Inferior parietal cortex (tissue), 1 donor: ENCODE measurements around the gene ASB6.
"Not testable (repeated sequence)": the region's sequence is repeated elsewhere in the genome, so short reads cannot be mapped to it uniquely, and the experiment has no call there.

Experiments used
- DNase-seq: peaks from one replicate; pipeline ENCODE4 v3.0.0-alpha.2; 2016; ENCODE audit errors: extremely low spot score

The ASB6 gene

DNA sequence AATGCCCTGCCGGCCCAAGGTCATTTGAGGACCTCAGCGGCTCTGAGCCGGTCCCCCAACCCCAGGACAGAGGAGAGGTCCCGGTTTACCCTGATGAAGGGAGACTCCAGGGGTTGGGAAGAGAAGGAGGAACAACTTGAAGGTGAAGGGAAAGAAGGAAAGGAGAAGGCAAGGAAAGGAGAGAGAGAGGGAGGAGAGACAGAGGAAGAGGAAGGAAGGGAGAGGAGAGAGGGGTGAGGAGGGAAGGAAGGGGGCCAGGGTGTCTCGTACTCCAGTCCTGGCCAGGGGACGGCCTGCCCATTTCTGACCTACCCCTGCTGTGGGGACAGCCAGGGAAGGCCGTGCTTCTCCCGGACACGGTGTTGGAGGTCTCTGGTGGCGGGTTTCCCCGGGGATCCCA, 25.4 kb upstream of the ASB6 start:
- DNase-seq = no peak

DNA sequence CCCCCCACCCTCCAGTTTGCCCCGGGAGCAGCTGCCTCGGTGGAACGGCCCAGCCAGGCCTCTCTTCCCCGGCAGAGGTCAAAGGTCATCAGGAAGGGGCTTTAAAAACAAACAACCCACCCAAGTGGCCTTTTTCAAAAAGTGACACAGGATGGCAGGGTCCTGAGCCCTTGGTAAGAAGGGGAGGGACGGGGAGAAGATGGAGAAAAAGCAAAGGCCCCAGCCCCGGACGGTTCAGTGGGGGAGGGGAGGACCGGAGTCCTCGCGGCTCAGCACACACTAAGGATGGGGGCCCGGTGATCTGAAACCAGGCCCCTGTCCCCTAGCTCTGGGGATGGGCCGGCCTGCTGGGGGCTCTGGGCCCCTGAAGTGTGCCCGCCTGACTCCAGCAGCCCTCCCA, 24.6 kb upstream of the ASB6 start:
- DNase-seq = no peak

DNA sequence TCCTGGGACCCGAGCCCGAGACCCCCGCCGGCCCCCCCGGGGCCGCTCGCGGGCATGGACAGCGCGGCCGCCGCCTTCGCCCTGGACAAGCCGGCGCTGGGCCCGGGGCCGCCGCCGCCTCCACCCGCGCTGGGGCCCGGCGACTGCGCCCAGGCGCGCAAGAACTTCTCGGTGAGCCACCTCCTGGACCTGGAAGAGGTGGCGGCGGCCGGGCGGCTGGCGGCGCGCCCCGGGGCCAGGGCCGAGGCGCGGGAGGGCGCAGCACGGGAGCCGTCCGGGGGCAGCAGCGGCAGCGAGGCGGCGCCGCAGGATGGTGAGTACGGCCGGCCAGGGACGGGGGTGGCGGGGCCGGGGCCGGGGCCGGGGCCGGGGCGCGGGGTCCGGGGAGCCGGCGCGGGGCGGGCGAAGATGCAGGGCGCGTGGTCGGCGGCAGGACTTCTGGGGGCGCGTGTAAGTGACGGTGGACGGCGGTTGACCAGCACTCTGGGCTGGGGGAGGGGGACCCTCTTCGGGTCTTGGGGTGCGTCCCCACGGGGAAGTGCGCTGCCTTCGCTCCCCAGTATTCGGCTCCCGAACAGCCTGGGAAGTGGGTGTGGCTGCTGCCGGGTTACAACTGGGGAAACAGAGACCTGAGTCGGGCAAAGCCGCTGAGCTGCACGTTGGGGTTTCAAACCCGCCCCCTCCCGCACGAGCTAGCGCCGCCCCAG, 24.0 kb upstream of the ASB6 start:
- DNase-seq = no peak

DNA sequence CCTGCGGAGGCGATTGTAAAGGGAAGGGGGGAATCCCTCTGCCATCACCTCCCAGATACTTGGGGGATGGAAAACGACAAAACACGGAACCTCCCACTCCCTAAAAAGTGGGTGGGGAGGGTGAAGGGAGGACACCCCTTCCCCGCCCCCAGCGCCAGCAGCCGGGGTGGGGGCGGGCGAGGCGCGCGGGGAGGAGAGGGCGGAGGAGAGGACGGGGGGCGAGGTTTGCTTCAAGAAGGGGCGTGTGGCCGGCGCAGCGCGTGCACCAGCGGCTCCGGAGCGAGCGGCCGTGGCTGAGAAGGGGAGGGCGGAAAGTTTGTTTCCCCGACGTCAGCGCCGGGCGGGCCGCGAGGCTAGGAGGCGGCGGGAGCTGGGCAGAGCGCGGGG, 23.4 kb upstream of the ASB6 start, which contains the start of gene PRRX2:
PRRX2 (plus strand) TSS at position 259 of the 387 bp plus-strand sequence. CDS start 221 bp downstream, outside the sequence.
- no peak for DNase-seq

DNA sequence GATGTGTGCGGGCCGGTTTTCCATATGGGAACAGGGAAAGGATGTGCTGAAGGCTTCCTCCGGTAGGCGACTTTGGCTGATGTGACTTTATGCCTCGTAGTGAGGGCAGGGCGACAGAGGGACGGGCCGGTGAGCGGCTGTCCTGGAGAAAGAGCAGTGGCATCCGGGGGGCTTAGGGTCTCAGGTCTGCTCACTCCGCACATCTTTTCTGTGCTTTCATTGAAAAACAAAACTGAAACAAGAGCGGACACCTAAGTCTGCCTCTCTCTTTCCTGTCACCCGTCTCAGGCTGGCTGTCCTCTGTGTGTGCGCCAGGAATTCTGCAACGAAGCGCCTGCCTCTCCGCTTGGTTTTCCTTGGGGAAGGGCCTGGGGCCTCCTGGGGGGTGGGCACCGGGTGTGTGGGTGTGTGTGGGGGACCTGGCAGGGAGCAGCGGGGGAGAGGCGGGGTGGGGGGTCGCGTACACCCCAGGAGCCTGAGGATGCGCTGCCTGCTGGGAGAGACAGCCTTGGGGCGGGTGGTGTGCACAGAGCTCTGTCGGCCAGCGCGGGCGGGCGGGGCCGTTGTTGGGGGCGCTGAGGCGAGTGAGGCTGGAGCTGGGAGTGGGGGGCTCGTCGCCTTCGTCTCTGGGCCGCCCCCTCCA, 22.9 kb upstream of the ASB6 start:
- DNase-seq = no peak

- DNase-seq = not testable (repeated sequence)
These were observed 20.3 kb upstream of the ASB6 start for GRCh38 chr9:129662239-129662638.

- no peak for DNase-seq
These were observed 19.1 kb upstream of the ASB6 start for GRCh38 chr9:129661029-129661428.

DNA sequence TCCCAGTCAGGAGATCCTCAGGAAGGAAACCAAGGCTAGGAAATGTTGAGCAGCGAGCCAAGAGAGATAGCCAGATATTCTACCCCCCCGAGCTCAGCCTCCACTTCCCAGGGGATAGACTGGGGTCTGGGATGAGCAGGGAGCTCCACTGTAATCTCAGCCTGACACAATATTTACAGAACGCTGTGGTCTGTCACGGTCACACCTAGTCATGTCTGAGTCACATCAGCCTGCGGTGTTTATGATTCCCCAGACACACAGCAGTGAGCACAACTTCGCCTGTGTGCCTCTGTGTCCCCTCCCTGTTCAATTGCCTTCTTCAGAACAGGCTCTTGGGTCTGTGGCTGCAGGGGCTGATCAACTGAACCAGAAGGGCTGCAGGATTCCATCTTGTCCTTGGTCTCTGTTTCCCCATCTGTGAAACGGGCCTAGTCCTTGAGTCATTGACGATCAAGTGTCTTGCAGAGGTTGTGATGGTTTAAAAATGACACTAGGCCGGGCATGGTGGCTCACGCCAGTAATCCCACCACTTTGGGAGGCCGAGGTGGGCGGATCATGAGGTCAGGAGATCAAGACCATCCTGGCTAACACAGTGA, 14.9 kb upstream of the ASB6 start:
- DNase-seq = no peak

GRCh38 chr9:129655696-129656095, 13.7 kb upstream of the ASB6 start:
- no peak for DNase-seq

- no peak for DNase-seq
These were observed 13.2 kb upstream of the ASB6 start for GRCh38 chr9:129655154-129655553.

DNA sequence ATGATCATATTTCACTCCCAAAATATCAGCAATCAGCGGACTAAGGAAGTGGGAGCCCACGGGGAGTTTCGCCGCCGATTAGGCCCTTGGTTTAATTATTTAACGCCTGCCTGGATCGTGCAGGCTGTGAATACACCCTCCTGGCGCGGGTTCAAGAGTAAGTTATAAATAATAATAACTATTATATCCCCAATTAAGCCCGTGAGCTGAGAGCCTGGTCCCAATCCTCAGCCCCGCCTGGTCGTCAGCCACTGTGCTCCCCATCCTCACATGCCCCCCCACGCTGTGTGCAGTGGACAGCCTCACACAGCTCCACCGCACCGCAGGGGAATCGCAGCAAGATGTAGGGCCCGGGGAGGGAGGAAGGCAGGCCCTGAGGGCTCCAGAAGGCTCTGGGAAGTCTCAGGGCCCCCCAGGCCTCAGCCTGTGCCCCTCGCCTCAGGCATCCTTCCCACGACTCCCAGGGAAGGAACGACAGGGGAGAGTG, 12.6 kb upstream of the ASB6 start:
- DNase-seq = no peak

GRCh38 chr9:129653823-129654553, 12.0 kb upstream of the ASB6 start:
- no peak for DNase-seq

- no peak for DNase-seq
These were observed 8.8 kb upstream of the ASB6 start for GRCh38 chr9:129650680-129651235.

DNA sequence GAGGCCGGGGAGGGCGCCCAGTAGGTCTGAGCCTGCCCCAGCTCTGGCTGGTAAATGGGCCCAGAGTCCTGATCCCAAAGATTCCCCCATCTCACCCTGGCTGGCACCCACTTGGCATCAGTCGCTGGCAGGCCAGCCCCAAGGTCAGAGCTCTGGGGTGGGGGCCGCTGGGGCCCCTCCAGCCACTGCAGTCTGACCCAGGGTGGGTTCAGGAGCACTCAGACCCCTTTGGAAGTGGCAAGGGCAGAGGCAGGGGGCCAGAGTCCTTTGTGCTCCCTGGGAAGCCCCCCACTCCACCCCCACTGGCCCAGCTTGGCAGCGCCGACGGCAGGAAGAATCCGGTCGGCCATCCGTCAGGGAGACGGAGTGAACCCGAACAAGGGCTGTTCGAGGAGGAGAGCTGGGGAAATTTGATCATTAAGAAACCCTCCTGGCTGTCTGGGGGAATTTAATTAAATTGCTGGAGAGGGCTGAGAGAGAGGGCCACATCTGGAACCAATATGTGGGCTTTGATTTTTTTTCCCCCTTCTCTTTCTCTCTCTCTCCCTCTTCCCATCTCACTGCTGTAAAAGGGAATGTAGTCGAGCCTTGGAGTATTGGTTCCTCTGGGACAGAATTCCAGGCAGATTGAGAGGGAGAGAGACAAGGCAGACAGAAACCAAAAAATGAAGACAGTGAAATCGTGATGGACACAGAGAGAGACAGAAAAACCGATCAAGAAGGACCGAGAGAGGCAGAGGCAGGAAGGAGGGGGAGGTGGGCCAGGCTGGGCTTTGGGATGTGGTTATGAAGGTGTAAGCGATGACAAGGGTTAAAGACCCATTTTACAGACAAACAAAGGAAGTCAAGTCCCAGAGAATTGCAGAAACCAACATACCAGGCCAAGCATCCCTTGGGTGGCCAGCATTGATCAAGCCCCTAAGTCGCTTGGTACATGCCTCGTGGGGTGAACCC, 8.1 kb upstream of the ASB6 start:
- no peak for DNase-seq

DNA sequence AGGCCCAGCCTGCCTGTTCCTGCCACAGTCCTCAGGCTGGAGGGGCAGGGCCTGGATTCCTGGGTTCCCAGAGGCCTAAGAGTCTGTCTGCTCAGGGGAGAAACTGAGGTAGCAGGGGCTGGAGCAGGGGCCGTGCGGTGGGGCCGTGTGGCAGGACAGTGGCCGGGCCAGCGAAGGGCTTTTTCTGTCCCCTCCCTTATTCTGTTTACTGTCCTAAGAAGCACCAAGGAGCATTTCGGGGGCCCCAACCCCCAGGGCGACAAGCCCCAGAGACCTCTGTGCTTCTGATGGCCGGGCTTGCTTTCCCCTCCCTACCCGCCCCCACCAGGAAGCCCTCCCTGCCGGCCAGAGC, 6.8 kb upstream of the ASB6 start:
- DNase-seq = no peak

DNA sequence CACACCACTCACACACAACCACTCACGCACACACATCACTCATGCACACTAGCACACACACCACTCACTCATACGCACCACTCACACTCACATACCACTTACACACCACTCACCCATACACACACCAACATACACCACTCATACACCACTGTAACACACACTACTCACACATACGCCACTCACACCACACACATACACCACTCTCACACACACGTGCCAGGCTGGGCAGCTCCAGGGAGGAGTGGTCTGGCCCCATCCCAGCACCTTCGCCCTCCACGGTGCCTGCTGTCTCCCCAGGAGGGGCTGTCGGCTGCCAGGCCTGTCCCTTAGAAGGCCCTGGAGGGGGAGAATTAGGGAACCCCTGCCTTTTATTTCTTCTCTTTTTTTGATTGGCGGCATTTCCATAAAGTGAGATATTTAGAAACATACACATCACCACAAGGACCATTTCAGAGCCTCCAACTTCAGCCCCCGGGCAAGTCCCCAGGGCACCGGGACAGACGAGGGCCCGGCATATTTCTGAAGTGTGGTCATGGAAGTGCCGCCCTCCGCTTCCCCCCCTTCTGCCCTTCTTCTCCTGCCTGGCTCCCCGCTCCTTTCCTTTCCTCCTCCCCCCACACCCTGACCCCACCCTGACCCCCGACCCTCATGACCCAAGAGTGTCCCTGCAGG, 6.3 kb upstream of the ASB6 start:
- no peak for DNase-seq

DNA sequence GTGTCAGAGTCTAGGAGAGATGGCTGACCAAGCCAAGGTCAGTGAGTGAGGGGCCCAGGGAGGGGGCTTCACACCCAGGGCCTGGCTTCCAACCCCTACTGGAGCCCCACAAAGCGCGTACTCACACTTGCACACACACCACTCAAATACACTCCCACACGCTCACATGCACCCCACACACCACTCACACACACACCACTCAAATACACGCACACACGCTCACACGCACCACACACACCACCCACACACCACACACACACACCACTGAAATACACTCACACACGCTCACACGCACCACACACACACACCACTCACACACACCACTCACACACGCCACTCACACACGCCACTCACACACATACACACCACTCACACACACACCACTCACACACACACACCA, 5.7 kb upstream of the ASB6 start:
- no peak for DNase-seq

GRCh38 chr9:129646654-129647053, 4.7 kb upstream of the ASB6 start:
- no peak for DNase-seq

GRCh38 chr9:129646252-129646651, 4.3 kb upstream of the ASB6 start:
- DNase-seq = no peak

GRCh38 chr9:129644902-129645301, 3.0 kb upstream of the ASB6 start:
- DNase-seq = no peak
